Transverse colon (tissue), 3 donors: ENCODE measurements around the gene NCOA3.

Source experiments
- CTCF ChIP-seq, 5 experiments: fragments of 200-600 bp in 3 of 5; fragments of 450-650 bp in 2 of 5; sonication (generic) in 3 of 5; IDR thresholded peaks; 1 replicate in 2 of 5; 2 replicates in 3 of 5; pipeline ENCODE4 v1.5.1; 2016 to 2017; ENCODE audit warnings: antibody characterized with exemption in 5 of 5, inconsistent platforms in 3 of 5, mild to moderate bottlenecking in 2 of 5, moderate library complexity in 1 of 5
- POLR2A ChIP-seq: fragments of 450-650 bp; IDR thresholded peaks from one replicate; pipeline ENCODE4 v1.6.1; 2016; ENCODE audit warnings: antibody characterized with exemption, mild to moderate bottlenecking, moderate library complexity

GRCh38 chr20:47502271-47503239 lies 868 bp downstream of the NCOA3 start:
- no peak for TF ChIP-seq CTCF (IDR thresholded peaks at IDR 0.05)
- TF ChIP-seq POLR2A = peak; percentile 20
